Upper lobe of right lung (tissue), 1 donor: ENCODE results near the gene APBA2. TPM values are rescaled to one million over a fixed set of nuclear protein-coding genes. Genes with fewer than 3 reads are reported as not detected.

ENCODE experiments used
- ATAC-seq: fragments of 200-7000 bp; cut with Tn5 transposase; one replicate; pipeline ENCODE4 v1.9.1; 2020; ENCODE audit warnings: mild to moderate bottlenecking, moderate library complexity
- DNase-seq: peaks from one replicate; pipeline ENCODE4 v3.0.0-alpha.2; 2020
- H3K27ac ChIP-seq: fragments of 200-600 bp; one replicate; pipeline ENCODE4 v1.8.0; 2022
- H3K27me3 ChIP-seq: fragments of 200-600 bp; one replicate; pipeline ENCODE4 v1.8.0; 2022; ENCODE audit warnings: mild to moderate bottlenecking
- H3K36me3 ChIP-seq: fragments of 200-600 bp; one replicate; pipeline ENCODE4 v1.8.0; 2022
- H3K4me1 ChIP-seq: fragments of 200-600 bp; one replicate; pipeline ENCODE4 v1.8.0; 2022
- H3K4me3 ChIP-seq: fragments of 200-600 bp; one replicate; pipeline ENCODE4 v1.8.0; 2022; ENCODE audit warnings: mild to moderate bottlenecking
- H3K9me3 ChIP-seq: fragments of 200-600 bp; one replicate; pipeline ENCODE4 v1.8.0; 2022
- intact Hi-C: fragments of 100-400 bp; cut with DNase I; formaldehyde crosslinking; loops from one replicate; pipeline ENCODE4 v1.11.0; 2022
- total RNA-seq: library from RNA; stranded (reverse); fragmentation: NEBNext Ultra II Directional; extraction: Animal tissue kit (Norgen Biotek cat#: 25700); gene quantifications from one replicate; pipeline ENCODE4 v1.2.1, GENCODE V29; 2021
- TF ChIP-seq, protein P1 (sequence below): fragments of 200-600 bp; IDR thresholded peaks from one replicate; pipeline ENCODE4 v1.8.0; 2022; ENCODE audit warnings: antibody characterized with exemption
- donor health status: DM: no; HTN: yes; CAD: no; lungs with severe emphysema.

Gene APBA2
- total RNA-seq, 1 donor from 2014 or later = 4.2 TPM

- ATAC-seq (no peak), DNase-seq (peak; percentile 19)
- H3K4me1 ChIP-seq = no peaks in the 10 kb centered on the region
- H3K4me3 ChIP-seq = no peak overlapping the region
- no peaks in the 10 kb centered on the region for H3K27me3 ChIP-seq
- H3K9me3 ChIP-seq = no peaks in the 10 kb centered on the region
- TF ChIP-seq, protein P1, sequence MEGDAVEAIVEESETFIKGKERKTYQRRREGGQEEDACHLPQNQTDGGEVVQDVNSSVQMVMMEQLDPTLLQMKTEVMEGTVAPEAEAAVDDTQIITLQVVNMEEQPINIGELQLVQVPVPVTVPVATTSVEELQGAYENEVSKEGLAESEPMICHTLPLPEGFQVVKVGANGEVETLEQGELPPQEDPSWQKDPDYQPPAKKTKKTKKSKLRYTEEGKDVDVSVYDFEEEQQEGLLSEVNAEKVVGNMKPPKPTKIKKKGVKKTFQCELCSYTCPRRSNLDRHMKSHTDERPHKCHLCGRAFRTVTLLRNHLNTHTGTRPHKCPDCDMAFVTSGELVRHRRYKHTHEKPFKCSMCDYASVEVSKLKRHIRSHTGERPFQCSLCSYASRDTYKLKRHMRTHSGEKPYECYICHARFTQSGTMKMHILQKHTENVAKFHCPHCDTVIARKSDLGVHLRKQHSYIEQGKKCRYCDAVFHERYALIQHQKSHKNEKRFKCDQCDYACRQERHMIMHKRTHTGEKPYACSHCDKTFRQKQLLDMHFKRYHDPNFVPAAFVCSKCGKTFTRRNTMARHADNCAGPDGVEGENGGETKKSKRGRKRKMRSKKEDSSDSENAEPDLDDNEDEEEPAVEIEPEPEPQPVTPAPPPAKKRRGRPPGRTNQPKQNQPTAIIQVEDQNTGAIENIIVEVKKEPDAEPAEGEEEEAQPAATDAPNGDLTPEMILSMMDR = no peak
- H3K27ac ChIP-seq = no peak overlapping the region
- intact Hi-C loops = no loop called here
- no peaks in the 10 kb centered on the region for H3K36me3 ChIP-seq
Observed at GRCh38 chr15:28932361-28932760, 46.6 kb downstream of the APBA2 start.

- H3K27me3 ChIP-seq = no peaks in the 10 kb centered on the region
- no peaks in the 10 kb centered on the region for H3K4me1 ChIP-seq
- no peak overlapping the region for H3K27ac ChIP-seq
- H3K36me3 ChIP-seq = no peaks in the 10 kb centered on the region
- TF ChIP-seq, protein P1 = no peak
- no peak overlapping the region for H3K4me3 ChIP-seq
- DNase-seq = no peak
- ATAC-seq = no peak
- no peaks in the 10 kb centered on the region for H3K9me3 ChIP-seq
- intact Hi-C loops = no loop called here
Observed at GRCh38 chr15:28933710-28934445, 48.1 kb downstream of the APBA2 start.

- H3K27me3 ChIP-seq = no peaks in the 10 kb centered on the region
- no peaks in the 10 kb centered on the region for H3K36me3 ChIP-seq
- DNase-seq = peak; percentile 17
- intact Hi-C loops = no loop called here
- no peaks in the 10 kb centered on the region for H3K4me1 ChIP-seq
- no peaks in the 10 kb centered on the region for H3K9me3 ChIP-seq
- no peak overlapping the region for H3K4me3 ChIP-seq
- no peak overlapping the region for H3K27ac ChIP-seq
- TF ChIP-seq, protein P1 = no peak
- ATAC-seq = no peak
Observed at GRCh38 chr15:28934645-28935044, 48.9 kb downstream of the APBA2 start.

DNA sequence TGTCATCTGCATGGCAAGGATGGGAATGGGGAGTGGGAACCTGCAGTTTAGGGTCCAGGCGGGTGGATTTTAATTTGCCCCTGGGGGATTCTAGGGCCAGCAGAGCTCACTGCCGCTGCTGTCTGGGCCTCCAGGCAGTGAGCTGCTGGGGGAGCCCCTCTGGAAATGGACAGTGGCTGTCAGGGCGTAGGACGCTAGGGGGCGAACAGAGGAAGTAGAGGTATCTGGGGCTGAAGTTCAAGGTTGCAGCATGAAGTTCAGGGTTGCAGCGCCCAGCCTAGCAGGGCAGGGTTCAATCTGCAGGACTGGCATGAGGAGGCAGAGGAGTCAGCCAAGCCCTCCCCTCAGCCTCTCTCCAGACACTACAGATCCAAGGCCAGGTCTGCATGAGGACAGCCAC, 49.5 kb downstream of the APBA2 start:
- H3K27me3 ChIP-seq = no peaks in the 10 kb centered on the region
- no peak overlapping the region for H3K4me3 ChIP-seq
- H3K27ac ChIP-seq = no peak overlapping the region
- DNase-seq (peak; percentile 59), ATAC-seq (no peak)
- no peaks in the 10 kb centered on the region for H3K4me1 ChIP-seq
- H3K9me3 ChIP-seq = no peaks in the 10 kb centered on the region
- TF ChIP-seq, protein P1 = no peak
- intact Hi-C loops = no loop called here
- no peaks in the 10 kb centered on the region for H3K36me3 ChIP-seq

DNA sequence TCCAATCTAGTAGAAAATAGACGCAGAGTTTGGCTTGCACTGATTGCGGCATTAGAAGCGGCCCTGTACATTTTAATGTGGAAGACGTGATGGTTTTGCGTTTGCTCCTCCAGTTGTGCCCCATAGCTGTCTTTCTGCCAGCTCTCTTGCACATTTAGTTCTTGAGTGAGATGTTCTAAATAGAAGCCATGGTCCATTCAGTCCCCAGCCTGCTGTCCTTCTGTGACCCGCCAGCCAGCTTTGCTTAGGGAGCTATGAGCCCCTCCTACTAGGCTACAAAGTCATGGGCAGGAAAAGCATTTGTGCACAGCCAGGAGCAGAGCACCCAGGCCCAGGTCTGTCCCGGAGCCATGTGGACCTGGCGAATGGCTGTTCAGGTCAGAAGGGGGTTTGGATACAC, 50.3 kb downstream of the APBA2 start:
- no peak for ATAC-seq
- intact Hi-C loops = no loop called here

More for the DNA sequence above, 50.3 kb downstream of the APBA2 start:
- Histone ChIP-seq H3K4me3 (no peak overlapping the region), H3K4me1 (no peaks in the 10 kb centered on the region), H3K9me3 (no peaks in the 10 kb centered on the region), H3K36me3 (no peaks in the 10 kb centered on the region), H3K27ac (no peak overlapping the region), H3K27me3 (no peaks in the 10 kb centered on the region)
- DNase-seq = peak; percentile 26
- TF ChIP-seq, protein P1 = no peak
